GM19035 (cell line): ENCODE results near the gene RNF115.
"Not testable (repeated sequence)": the region's sequence is repeated elsewhere in the genome, so short reads cannot be mapped to it uniquely, and the experiment has no call there.

ENCODE experiments used
- ATAC-seq: cut with Tn5 transposase; IDR thresholded peaks from one replicate; pipeline ENCODE4 v1.9.1; 2021; ENCODE audit not compliant: unreplicated experiment

Gene RNF115

GRCh38 chr1:145828367-145829026, 4.6 kb upstream of the RNF115 start:
- ATAC-seq = no peak

DNA sequence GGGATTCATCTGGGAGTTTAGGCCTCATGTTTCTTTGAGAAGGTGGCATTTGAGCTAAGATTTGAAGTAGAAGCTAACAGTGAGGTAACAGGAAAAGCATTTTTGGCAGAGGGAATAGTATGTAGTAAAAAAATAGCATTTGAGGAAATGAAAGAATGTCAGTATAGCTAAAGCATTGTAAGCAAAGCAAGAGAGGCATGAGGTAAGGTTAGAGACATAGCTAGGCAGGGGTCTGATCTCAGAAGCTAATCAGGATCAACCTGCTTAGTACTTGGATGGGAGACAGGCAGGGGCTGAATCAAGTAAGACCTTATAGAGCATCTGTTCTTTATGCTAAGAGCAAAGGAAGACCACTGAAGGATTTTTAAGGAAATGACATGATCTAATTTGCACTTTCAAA, 4.1 kb upstream of the RNF115 start:
- ATAC-seq = no peak

GRCh38 chr1:145826030-145826429, 2.1 kb upstream of the RNF115 start:
- no peak for ATAC-seq

GRCh38 chr1:145824499-145824842, 576 bp upstream of the RNF115 start:
- no peak for ATAC-seq

DNA sequence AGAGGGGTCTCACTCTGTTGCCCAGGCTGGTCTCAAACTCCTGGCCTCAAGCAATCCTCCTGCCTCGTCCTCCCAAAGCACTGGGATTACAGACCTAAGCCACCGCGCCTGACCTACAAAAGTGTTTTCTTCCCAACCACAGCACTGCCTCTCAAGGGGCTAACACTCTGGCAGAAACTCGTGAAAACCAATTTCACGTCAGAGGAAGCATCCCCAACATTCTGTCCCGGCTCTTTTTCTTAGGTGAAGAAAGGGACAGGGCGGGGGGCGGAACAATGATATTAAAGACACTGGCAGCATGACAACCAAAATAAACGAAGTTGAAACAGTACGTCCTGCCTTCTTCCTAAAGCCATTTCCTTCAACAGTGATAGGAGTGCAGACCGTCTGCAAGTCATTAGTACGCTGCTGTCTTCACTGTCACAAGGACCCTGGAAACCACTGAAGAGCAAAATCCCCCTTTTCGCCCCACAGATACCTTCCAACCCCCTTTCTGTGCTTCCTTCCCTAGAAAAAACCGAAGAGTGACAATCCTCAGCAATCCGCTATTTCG, 1.0 kb downstream of the RNF115 start:
- ATAC-seq = not testable (repeated sequence)

- not testable (repeated sequence) for ATAC-seq
Measured at GRCh38 chr1:145818095-145818494, 5.8 kb downstream of the RNF115 start.

DNA sequence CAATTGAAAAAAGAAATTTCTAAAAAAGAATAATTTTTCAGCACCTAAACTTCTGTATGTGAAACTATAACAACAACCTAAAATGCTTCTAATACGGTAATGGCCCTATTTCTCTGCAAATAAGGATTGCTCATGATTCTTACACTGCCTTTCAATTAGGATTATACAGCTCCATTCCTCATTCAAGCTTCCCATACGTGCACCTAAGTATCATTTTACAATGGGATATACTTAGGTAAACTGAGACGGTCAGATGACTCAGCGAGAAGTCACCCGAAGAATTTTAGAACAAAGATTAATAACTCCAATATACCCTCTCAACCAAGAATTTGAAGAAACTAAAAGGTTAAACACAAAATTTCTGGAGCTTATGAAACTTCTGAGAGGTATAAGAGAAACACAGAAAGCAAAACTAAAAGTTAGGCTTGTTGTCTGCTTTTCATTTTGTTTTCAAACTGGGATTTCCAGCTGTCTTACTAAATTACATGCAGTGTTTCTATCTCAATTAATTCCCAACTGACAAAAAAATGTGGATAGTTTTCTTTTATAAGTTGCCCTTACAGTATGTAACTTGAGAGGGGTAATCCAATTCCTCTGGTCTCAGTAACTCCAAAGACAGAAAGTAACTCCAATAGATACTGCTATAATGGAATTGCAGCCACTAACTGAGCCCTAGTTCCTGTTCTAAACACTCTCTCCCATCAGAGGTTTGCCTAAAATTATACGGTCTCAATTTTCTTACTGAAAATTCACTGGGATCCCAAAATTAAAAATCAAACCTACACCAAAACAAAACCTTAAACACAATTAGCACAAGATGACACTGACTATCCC, 10.7 kb downstream of the RNF115 start:
- not testable (repeated sequence) for ATAC-seq

DNA sequence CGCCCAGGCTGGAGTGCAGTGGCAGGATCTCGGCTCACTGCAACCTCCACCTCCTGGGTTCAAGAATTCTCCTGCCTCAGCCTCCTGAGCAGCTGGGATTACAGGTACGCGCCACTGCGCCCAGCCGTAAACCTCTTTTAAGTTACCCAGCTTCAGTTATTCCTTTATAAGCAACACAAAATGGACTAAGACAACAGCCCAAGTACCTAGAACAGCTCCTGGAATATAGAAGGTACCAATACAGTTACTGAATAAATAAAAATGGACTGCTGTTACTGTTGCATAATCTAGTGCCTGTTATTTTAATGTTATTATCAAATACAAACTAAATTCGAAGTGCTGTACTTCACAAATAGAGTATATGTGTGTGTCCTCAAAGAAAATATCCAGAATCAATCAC, 17.1 kb downstream of the RNF115 start:
- no peak for ATAC-seq

GRCh38 chr1:145806408-145806807, 17.5 kb downstream of the RNF115 start:
- ATAC-seq = no peak

DNA sequence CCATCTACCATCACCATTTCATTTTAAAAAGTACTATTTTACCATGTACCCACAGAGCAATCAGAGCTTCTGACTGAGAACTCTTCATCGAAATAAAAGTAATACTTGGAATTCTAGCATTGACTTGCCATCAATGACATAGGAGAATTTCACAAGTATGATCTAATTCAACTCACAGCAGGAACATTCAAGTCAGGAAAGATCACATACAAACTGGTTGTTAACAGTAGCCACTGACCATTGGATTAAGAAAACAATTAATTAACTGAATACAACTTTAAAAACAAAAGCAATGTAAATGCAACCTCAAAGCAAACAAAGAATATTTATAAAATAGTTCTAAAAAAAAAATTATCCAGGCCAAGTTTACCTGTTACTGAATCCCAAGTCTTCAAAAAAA, 18.8 kb downstream of the RNF115 start:
- ATAC-seq = no peak

GRCh38 chr1:145804235-145805045, 19.5 kb downstream of the RNF115 start:
- no peak for ATAC-seq

GRCh38 chr1:145799806-145800205, 24.1 kb downstream of the RNF115 start:
- no peak for ATAC-seq

DNA sequence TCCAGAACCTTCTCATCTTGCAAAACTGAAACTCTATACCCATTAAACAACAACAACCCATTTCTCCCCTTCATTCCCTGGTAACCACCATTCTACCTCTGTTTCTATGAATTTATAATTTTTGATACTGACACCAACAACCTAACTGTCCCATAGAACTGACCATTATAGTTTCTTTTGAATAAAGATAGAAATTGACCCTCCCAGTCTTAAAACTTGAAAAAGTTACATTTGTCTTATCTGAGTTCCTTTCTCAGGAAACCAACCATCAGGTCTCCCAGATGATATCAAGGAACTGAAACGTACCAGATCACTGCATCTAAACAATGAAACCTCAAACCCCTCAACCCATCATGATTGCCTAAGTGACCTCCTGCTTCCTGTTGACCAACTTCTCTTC, 27.1 kb downstream of the RNF115 start:
- no peak for ATAC-seq

DNA sequence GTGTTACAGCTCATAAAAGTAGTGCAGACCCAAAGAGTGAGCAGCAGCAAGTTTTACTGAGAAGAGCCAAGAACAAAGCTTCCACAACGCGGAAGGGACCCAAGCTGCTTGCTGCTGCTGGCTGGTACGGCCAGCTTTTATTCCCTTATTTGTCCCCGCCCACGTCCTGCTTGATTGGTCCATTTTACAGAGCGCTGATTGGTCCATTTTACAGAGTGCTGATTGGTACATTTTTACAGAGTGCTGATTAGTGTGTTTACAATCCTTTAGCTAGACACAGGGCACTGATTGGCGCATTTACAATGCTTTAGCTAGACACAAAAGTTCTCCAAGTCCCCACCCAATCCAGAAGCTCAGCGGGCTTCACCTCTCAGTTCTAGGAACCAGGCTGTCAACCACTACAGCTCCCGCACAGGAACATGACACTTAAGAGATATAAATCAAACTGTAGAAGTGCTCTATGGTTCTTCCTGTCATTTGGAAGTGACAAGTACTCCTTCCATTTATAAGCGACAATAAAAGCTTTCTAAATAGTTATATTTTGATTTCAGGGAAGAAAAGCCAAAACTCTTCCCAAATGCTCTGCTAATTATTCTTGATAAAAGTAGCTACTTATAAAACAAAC, 28.5 kb downstream of the RNF115 start:
- no peak for ATAC-seq

DNA sequence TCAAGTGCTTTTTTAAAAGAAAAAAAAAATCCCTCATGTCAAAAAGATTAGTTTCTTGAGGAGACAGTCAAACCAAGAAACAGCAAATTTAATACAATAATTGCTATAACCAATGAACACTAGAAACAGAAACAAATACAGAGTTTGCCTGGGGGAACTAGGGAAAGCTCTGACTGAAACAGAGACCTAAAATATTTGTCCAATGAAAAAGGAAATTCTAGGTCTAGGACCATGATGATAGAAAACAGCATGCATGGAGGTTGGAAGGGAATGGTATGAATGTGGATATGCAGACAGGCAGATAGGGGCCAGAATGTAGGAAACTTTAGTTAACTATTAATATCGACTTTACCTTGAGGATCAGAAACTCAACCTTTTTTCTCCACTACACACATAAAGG, 31.4 kb downstream of the RNF115 start:
- ATAC-seq = no peak

DNA sequence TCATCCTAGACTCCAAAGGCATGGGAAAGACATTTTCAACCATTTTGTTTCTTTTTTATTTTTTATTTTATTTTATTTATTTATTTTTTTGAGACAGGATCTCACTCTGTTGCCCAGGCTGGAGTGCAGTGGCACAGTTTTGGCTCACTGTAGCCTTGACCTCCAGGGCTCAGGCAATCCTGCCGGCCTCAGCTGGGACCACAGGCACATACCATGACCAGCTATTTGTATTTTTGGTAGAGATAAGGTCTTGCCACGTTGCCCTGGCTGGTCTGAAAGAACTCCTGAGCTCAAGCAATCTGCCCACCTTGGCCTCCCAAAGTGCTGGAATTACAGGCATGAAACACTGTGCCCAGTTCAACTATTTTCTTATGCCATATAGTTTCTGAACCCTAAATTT, 32.0 kb downstream of the RNF115 start:
- not testable (repeated sequence) for ATAC-seq

- no peak for ATAC-seq
Measured at GRCh38 chr1:145788580-145788979, 35.3 kb downstream of the RNF115 start.

DNA sequence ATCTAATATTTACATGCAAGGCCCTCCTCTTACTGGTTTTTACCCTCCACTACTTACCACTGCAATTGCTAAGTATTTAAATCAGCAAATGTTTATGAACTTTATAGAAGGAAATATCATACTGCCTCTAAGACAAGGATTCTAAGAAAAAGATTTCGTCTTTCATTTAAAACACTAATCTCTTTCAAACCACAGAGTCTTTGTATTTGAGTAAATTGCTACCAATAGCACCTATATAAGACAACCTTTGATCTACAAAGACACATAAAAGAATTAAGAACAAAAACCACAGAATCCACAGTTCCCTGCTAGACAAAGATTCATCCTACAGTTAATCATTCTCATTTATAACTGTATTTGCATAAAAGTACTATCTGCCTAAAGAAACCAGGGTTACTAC, 37.6 kb downstream of the RNF115 start:
- no peak for ATAC-seq

GRCh38 chr1:145785547-145785946, 38.3 kb downstream of the RNF115 start:
- ATAC-seq = no peak

- ATAC-seq = no peak
Measured at GRCh38 chr1:145784409-145784808, 39.5 kb downstream of the RNF115 start.
